BLaER1 (cell line): ENCODE data around the gene C10orf95.

ENCODE experiments used
- H3K27ac ChIP-seq: shearing (Covaris generic); formaldehyde crosslinking; 2 replicates; pipeline ENCODE4 v1.8.1; 2022
- H3K27me3 ChIP-seq: shearing (Covaris generic); formaldehyde crosslinking; 2 replicates; pipeline ENCODE4 v1.8.1; 2022
- H3K36me3 ChIP-seq: shearing (Covaris generic); formaldehyde crosslinking; 2 replicates; pipeline ENCODE4 v1.8.1; 2022
- H3K4me1 ChIP-seq: shearing (Covaris generic); formaldehyde crosslinking; 2 replicates; pipeline ENCODE4 v1.8.1; 2022
- H3K4me2 ChIP-seq: shearing (Covaris generic); formaldehyde crosslinking; 2 replicates; pipeline ENCODE4 v1.8.1; 2022
- H3K4me3 ChIP-seq: shearing (Covaris generic); formaldehyde crosslinking; 2 replicates; pipeline ENCODE4 v1.8.1; 2022
- H3K9ac ChIP-seq: shearing (Covaris generic); formaldehyde crosslinking; 2 replicates; pipeline ENCODE4 v1.8.1; 2022
- H3K9me3 ChIP-seq: shearing (Covaris generic); formaldehyde crosslinking; 2 replicates; pipeline ENCODE4 v1.8.1; 2022
- H4K20me1 ChIP-seq: shearing (Covaris generic); formaldehyde crosslinking; 2 replicates; pipeline ENCODE4 v1.8.1; 2022
- Cebpa-rat ChIP-seq: shearing (Covaris generic); IDR thresholded peaks from 2 replicates; pipeline ENCODE4 v1.8.1; 2022

C10orf95 gene

GRCh38 chr10:102419269-102420180 is 31.8 kb downstream of the C10orf95 start:
- peak overlapping the region; percentile 98 for H3K4me2 ChIP-seq
- no peaks in the 10 kb centered on the region for H3K9me3 ChIP-seq
- peaks cover 51% of the 10 kb centered on the region for H3K27me3 ChIP-seq
- no peak for TF ChIP-seq Cebpa-rat
- H4K20me1 ChIP-seq = peaks cover 25% of the 10 kb centered on the region; the same call in 1 of the 2 replicates
- H3K4me1 ChIP-seq = peaks cover 33% of the 10 kb centered on the region
- no peak overlapping the region for H3K27ac ChIP-seq
- H3K4me3 ChIP-seq = peak overlapping the region; percentile 97
- H3K36me3 ChIP-seq = peaks cover 17% of the 10 kb centered on the region
- H3K9ac ChIP-seq = peak overlapping the region; percentile 90; the same call in 1 of the 2 replicates

GRCh38 chr10:102418622-102419268 is 32.6 kb downstream of the C10orf95 start, which contains the start of gene PSD:
Gene PSD (minus strand): TSS chr10:102418785. CDS start chr10:102417038, 1,747 bp downstream.
- peaks cover 17% of the 10 kb centered on the region; the same call in 1 of the 2 replicates for H4K20me1 ChIP-seq
- peaks cover 56% of the 10 kb centered on the region for H3K27me3 ChIP-seq
- H3K9ac ChIP-seq = no peak within 1 kb of the TSS
- H3K4me3 ChIP-seq = peak within 1 kb of the TSS; percentile 97
- no peak within 1 kb of the TSS for H3K27ac ChIP-seq
- H3K9me3 ChIP-seq = no peaks in the 10 kb centered on the region
- TF ChIP-seq Cebpa-rat = no peak
- peaks cover 33% of the 10 kb centered on the region for H3K4me1 ChIP-seq
- H3K36me3 ChIP-seq = peaks cover 9% of the 10 kb centered on the region
- H3K4me2 ChIP-seq = peak within 1 kb of the TSS; percentile 98

- Histone ChIP-seq H3K9me3 (no peaks in the 10 kb centered on the region), H4K20me1 (peaks cover 1% of the 10 kb centered on the region), H3K4me2 (no peak overlapping the region), H3K9ac (no peak overlapping the region), H3K4me3 (no peak overlapping the region), H3K27me3 (peaks cover 76% of the 10 kb centered on the region), H3K4me1 (peaks cover 29% of the 10 kb centered on the region), H3K36me3 (no peaks in the 10 kb centered on the region), H3K27ac (no peak overlapping the region)
- TF ChIP-seq Cebpa-rat = no peak
These were observed 34.6 kb downstream of the C10orf95 start for GRCh38 chr10:102416695-102417094.

GRCh38 chr10:102416283-102416682 is 35.1 kb downstream of the C10orf95 start:
- Histone ChIP-seq H3K9ac (no peak overlapping the region), H3K9me3 (no peaks in the 10 kb centered on the region), H3K27ac (no peak overlapping the region), H4K20me1 (no peaks in the 10 kb centered on the region; the same call in 1 of the 2 replicates), H3K4me3 (no peak overlapping the region), H3K4me1 (peaks cover 29% of the 10 kb centered on the region), H3K36me3 (no peaks in the 10 kb centered on the region), H3K27me3 (peaks cover 80% of the 10 kb centered on the region), H3K4me2 (no peak overlapping the region)
- TF ChIP-seq Cebpa-rat = no peak

- Histone ChIP-seq H3K4me3 (no peak overlapping the region), H3K36me3 (no peaks in the 10 kb centered on the region), H3K4me1 (peaks cover 22% of the 10 kb centered on the region), H3K9me3 (no peaks in the 10 kb centered on the region), H3K27me3 (peaks cover 95% of the 10 kb centered on the region), H4K20me1 (peaks cover 15% of the 10 kb centered on the region; the same call in 1 of the 2 replicates), H3K9ac (no peak overlapping the region), H3K4me2 (no peak overlapping the region), H3K27ac (no peak overlapping the region)
- TF ChIP-seq Cebpa-rat = no peak
These were observed 36.6 kb downstream of the C10orf95 start for GRCh38 chr10:102414749-102415148.

GRCh38 chr10:102413806-102414561 is 37.4 kb downstream of the C10orf95 start:
- 0 out of 2 replicates have a peak overlapping the region, but pooled peaks have one; percentile 63 for H3K4me2 ChIP-seq
- H3K36me3 ChIP-seq = no peaks in the 10 kb centered on the region
- peaks cover 95% of the 10 kb centered on the region for H3K27me3 ChIP-seq
- no peak overlapping the region for H3K4me3 ChIP-seq
- no peak overlapping the region for H3K9ac ChIP-seq
- no peaks in the 10 kb centered on the region for H3K9me3 ChIP-seq
- no peak overlapping the region for H3K27ac ChIP-seq
- H3K4me1 ChIP-seq = peaks cover 15% of the 10 kb centered on the region
- H4K20me1 ChIP-seq = peaks cover 15% of the 10 kb centered on the region; the same call in 1 of the 2 replicates
- no peak for TF ChIP-seq Cebpa-rat

GRCh38 chr10:102413053-102413705 is 38.2 kb downstream of the C10orf95 start:
- H3K9ac ChIP-seq = peak overlapping the region; percentile 17; the same call in 1 of the 2 replicates
- peaks cover 12% of the 10 kb centered on the region for H3K4me1 ChIP-seq
- peak overlapping the region; percentile 63 for H3K4me2 ChIP-seq
- H3K9me3 ChIP-seq = no peaks in the 10 kb centered on the region
- H3K27me3 ChIP-seq = peaks cover 95% of the 10 kb centered on the region
- H3K4me3 ChIP-seq = no peak overlapping the region
- no peak overlapping the region for H3K27ac ChIP-seq
- no peaks in the 10 kb centered on the region for H3K36me3 ChIP-seq
- no peak for TF ChIP-seq Cebpa-rat
- peaks cover 15% of the 10 kb centered on the region; the same call in 1 of the 2 replicates for H4K20me1 ChIP-seq

GRCh38 chr10:102412293-102412692 is 39.0 kb downstream of the C10orf95 start:
- H3K36me3 ChIP-seq = no peaks in the 10 kb centered on the region
- peaks cover 95% of the 10 kb centered on the region for H3K27me3 ChIP-seq
- no peak overlapping the region for H3K9ac ChIP-seq
- H3K4me1 ChIP-seq = peaks cover 12% of the 10 kb centered on the region
- no peaks in the 10 kb centered on the region for H3K9me3 ChIP-seq
- 0 out of 2 replicates have a peak overlapping the region, but pooled peaks have one; percentile 63 for H3K4me2 ChIP-seq
- no peak overlapping the region for H3K4me3 ChIP-seq
- no peak for TF ChIP-seq Cebpa-rat
- no peak overlapping the region for H3K27ac ChIP-seq
- H4K20me1 ChIP-seq = peaks cover 15% of the 10 kb centered on the region; the same call in 1 of the 2 replicates
